ENCODE data around the gene RABIF. TPM values are rescaled to one million over a fixed set of nuclear protein-coding genes. Genes with fewer than 3 reads are reported as not detected.
"Not testable (repeated sequence)": the region's sequence is repeated elsewhere in the genome, so short reads cannot be mapped to it uniquely, and the experiment has no call there.

Gene RABIF
- total and polyA plus RNA-seq, 7 experiments from 2014 or later, result 11.6 to 24.9 (median 16.8) TPM

- H3K27ac Mint-ChIP-seq, result peak overlapping the region in 3 of 9 donors; percentile 38 to 87 (median 43)
- H3K36me3 Mint-ChIP-seq, result peaks cover 0 to 3% (median 0%) of the 10 kb centered on the region in 5 donors
- no peaks in the 10 kb centered on the region for H3K9me3 Mint-ChIP-seq
- H3K9me3 ChIP-seq (ENCODE audit: control insufficient read depth in 2 of 3, low read length in 3 of 3), result no peaks in the 10 kb centered on the region
- no peak overlapping the region for H3K4me3 ChIP-seq (ENCODE audit: low read length)
- ChIA-PET CTCF (interaction anchor here (0.5 kb wide), 1 partner anchor 736 kb away, joined by 3 read pairs; no protein-coding TSS in a partner anchor), POLR2A (no interaction called here)
- H3K4me1 ChIP-seq (ENCODE audit: control insufficient read depth in 2 of 2, insufficient read depth in 2 of 2, low read length in 2 of 2), result peaks cover 20% of the 10 kb centered on the region in 2 donors
- H3K4me1 Mint-ChIP-seq, result peaks cover 10 to 60% (median 28%) of the 10 kb centered on the region in 7 donors
- no peaks in the 10 kb centered on the region for H3K27me3 ChIP-seq (ENCODE audit: control insufficient read depth in 2 of 2, insufficient read depth in 2 of 2, low read length in 2 of 2)
- peak overlapping the region in 3 of 10 donors; percentile 9 to 84 (median 48) for H3K4me3 Mint-ChIP-seq
- ATAC-seq (no peak), DNase-seq (peak in 1 of 9 donors; percentile 54)
- intact Hi-C loops (cut with micrococcal nuclease), result loop anchor here in 1 of 2 donors (2.0 to 5.0 kb wide), 2 partner anchors 24 to 33 kb away; partner anchors contain the start of gene PCAT6
- no peak overlapping the region for H3K27ac ChIP-seq (ENCODE audit: low read depth, low read length)
- H3K36me3 ChIP-seq (ENCODE audit: control insufficient read depth in 2 of 3, insufficient read depth in 3 of 3, low read length in 3 of 3), result no peaks in the 10 kb centered on the region
- H3K27me3 Mint-ChIP-seq, result peaks cover 0 to 4% (median 0%) of the 10 kb centered on the region in 5 donors
These were observed 54.0 kb downstream of the RABIF start for GRCh38 chr1:202834771-202835547.

GRCh38 chr1:202831906-202832305 lies 57.0 kb downstream of the RABIF start:
- peaks cover 17% of the 10 kb centered on the region in 2 donors for H3K4me1 ChIP-seq (ENCODE audit: control insufficient read depth in 2 of 2, insufficient read depth in 2 of 2, low read length in 2 of 2)
- H3K36me3 Mint-ChIP-seq, result peaks cover 0 to 4% (median 0%) of the 10 kb centered on the region in 5 donors
- no peak for ATAC-seq
- no peak overlapping the region for H3K27ac ChIP-seq (ENCODE audit: low read depth, low read length)
- POLR2A ChIA-PET, result no interaction called here
- intact Hi-C loops (cut with micrococcal nuclease), result no loop called here
- H3K27me3 Mint-ChIP-seq, result peaks cover 0 to 6% (median 0%) of the 10 kb centered on the region in 5 donors
- CTCF ChIA-PET, result interaction anchor here (0.8 kb wide), 1 partner anchor 610 kb away, joined by 3 read pairs; no protein-coding TSS in a partner anchor
- H3K9me3 ChIP-seq (ENCODE audit: control insufficient read depth in 2 of 3, low read length in 3 of 3), result no peaks in the 10 kb centered on the region
- no peaks in the 10 kb centered on the region for H3K9me3 Mint-ChIP-seq
- no peak for DNase-seq
- no peak overlapping the region for H3K27ac Mint-ChIP-seq
- peaks cover 10 to 48% (median 21%) of the 10 kb centered on the region in 7 donors for H3K4me1 Mint-ChIP-seq
- H3K27me3 ChIP-seq (ENCODE audit: control insufficient read depth in 2 of 2, insufficient read depth in 2 of 2, low read length in 2 of 2), result no peaks in the 10 kb centered on the region
- no peaks in the 10 kb centered on the region for H3K36me3 ChIP-seq (ENCODE audit: control insufficient read depth in 2 of 3, insufficient read depth in 3 of 3, low read length in 3 of 3)
- peak overlapping the region in 1 of 10 donors; percentile 56 for H3K4me3 Mint-ChIP-seq
- H3K4me3 ChIP-seq (ENCODE audit: low read length), result no peak overlapping the region

GRCh38 chr1:202829223-202829622 lies 59.7 kb downstream of the RABIF start:
- POLR2A ChIA-PET; H3K9me3 Mint-ChIP-seq; H3K27ac ChIP-seq (ENCODE audit: low read depth, low read length); ATAC-seq; intact Hi-C loops (cut with micrococcal nuclease); H3K4me3 ChIP-seq (ENCODE audit: low read length); DNase-seq; H3K27ac Mint-ChIP-seq; H3K36me3 Mint-ChIP-seq; H3K36me3 ChIP-seq (ENCODE audit: control insufficient read depth in 2 of 3, insufficient read depth in 3 of 3, low read length in 3 of 3); H3K27me3 ChIP-seq (ENCODE audit: control insufficient read depth in 2 of 2, insufficient read depth in 2 of 2, low read length in 2 of 2); H3K4me1 ChIP-seq (ENCODE audit: control insufficient read depth in 2 of 2, insufficient read depth in 2 of 2, low read length in 2 of 2); H3K9me3 ChIP-seq (ENCODE audit: control insufficient read depth in 2 of 3, low read length in 3 of 3); H3K4me3 Mint-ChIP-seq; CTCF ChIA-PET: not testable (repeated sequence)
- Mint-ChIP-seq H3K27me3 (peaks cover 0 to 18% (median 0%) of the 10 kb centered on the region in 5 donors), H3K4me1 (peaks cover 0 to 22% (median 0%) of the 10 kb centered on the region in 7 donors)

Other genes starting within 250 kb of the RABIF start
- not detected for gene SYT2, start 178.7 kb downstream of the RABIF start, total RNA-seq
- under 1 TPM in 1 of 2 donors, not detected in 1; 0.02 TPM for gene SYT2, start 178.7 kb downstream of the RABIF start, polyA plus RNA-seq
- gene KDM5B, start 80.7 kb downstream of the RABIF start, total RNA-seq, result 100 to 1,000 TPM in 1 of 5 experiments, 10 to 100 TPM in 4; 55.2 to 105 (median 70.1) TPM
- gene KDM5B, start 80.7 kb downstream of the RABIF start, polyA plus RNA-seq, result 10 to 100 TPM; 16.1 to 18.3 TPM
- 1 to 10 TPM in 2 of 5 experiments, under 1 TPM in 2, not detected in 1; 0.70 to 1.5 (median 0.94) TPM for gene PCAT6, start 78.2 kb downstream of the RABIF start, total RNA-seq
- not detected for gene PCAT6, start 78.2 kb downstream of the RABIF start, polyA plus RNA-seq
- 10 to 100 TPM; 15.6 to 28.0 (median 24.5) TPM for gene KLHL12, start 38.1 kb upstream of the RABIF start, total RNA-seq
- gene KLHL12, start 38.1 kb upstream of the RABIF start, polyA plus RNA-seq, result 10 to 100 TPM; 12.1 to 18.3 TPM
- gene ADIPOR1, start 69.2 kb upstream of the RABIF start, total RNA-seq, result 10 to 100 TPM; 51.9 to 84.5 (median 69.6) TPM
- 10 to 100 TPM; 56.8 to 93.8 TPM for gene ADIPOR1, start 69.2 kb upstream of the RABIF start, polyA plus RNA-seq
- 10 to 100 TPM; 22.8 to 50.2 (median 48.0) TPM for gene CYB5R1, start 78.1 kb upstream of the RABIF start, total RNA-seq
- gene CYB5R1, start 78.1 kb upstream of the RABIF start, polyA plus RNA-seq, result 10 to 100 TPM; 63.1 to 71.3 TPM
- 100 to 1,000 TPM in 2 of 5 experiments, 10 to 100 TPM in 3; 61.4 to 134 (median 77.0) TPM for gene TMEM183A, start 118.2 kb upstream of the RABIF start, total RNA-seq
- gene TMEM183A, start 118.2 kb upstream of the RABIF start, polyA plus RNA-seq, result 10 to 100 TPM; 42.5 to 56.0 TPM
- 10 to 100 TPM in 1 of 5 experiments, 1 to 10 TPM in 2, under 1 TPM in 2; 0.40 to 45.5 (median 2.4) TPM for gene PPFIA4, start 137.3 kb upstream of the RABIF start, total RNA-seq
- not detected for gene PPFIA4, start 137.3 kb upstream of the RABIF start, polyA plus RNA-seq
- not detected for gene MYOG, start 196.9 kb upstream of the RABIF start, total RNA-seq
- not detected for gene MYOG, start 196.9 kb upstream of the RABIF start, polyA plus RNA-seq
- gene ADORA1, start 238.6 kb upstream of the RABIF start, total RNA-seq, result under 1 TPM in 1 of 5 experiments, not detected in 4; 0.44 TPM
- not detected for gene ADORA1, start 238.6 kb upstream of the RABIF start, polyA plus RNA-seq